SK-N-MC (cell line): ENCODE data around the gene ANKRD33B.
"Not testable (repeated sequence)": the region's sequence is repeated elsewhere in the genome, so short reads cannot be mapped to it uniquely, and the experiment has no call there.

ENCODE experiments used
- DNase-seq: peaks from one replicate; pipeline ENCODE4 v3.0.0-alpha.2; 2011; ENCODE audit warnings: low read depth, low spot score
- H3K27ac ChIP-seq: fragments of 200-600 bp; sonication (generic); 2 replicates; pipeline ENCODE4 v1.5.1; 2016; ENCODE audit warnings: mixed run types
- H3K36me3 ChIP-seq: fragments of 200-600 bp; sonication (generic); 2 replicates; pipeline ENCODE4 v1.6.1; 2017; ENCODE audit warnings: antibody characterized with exemption, low read length, mixed read lengths; ENCODE audit not compliant: insufficient read depth
- H3K4me3 ChIP-seq: fragments of 200-600 bp; sonication (generic); 2 replicates; pipeline ENCODE4 v1.5.1; 2016
- H3K9ac ChIP-seq: fragments of 200-600 bp; sonication (generic); 2 replicates; pipeline ENCODE4 v1.8.0; 2017; ENCODE audit warnings: mixed run types, mixed read lengths; ENCODE audit not compliant: insufficient read length
- H3K9me3 ChIP-seq: fragments of 200-600 bp; sonication (generic); 2 replicates; pipeline ENCODE4 v1.6.1; 2017; ENCODE audit warnings: low read depth, mild to moderate bottlenecking, antibody characterized with exemption, low read length, moderate library complexity, mixed read lengths
- EZH2 ChIP-seq: fragments of 200-600 bp; sonication (generic); IDR thresholded peaks from one replicate; pipeline ENCODE4 v1.6.1; 2017; ENCODE audit warnings: antibody characterized with exemption
- FOXP2 ChIP-seq: optimal IDR thresholded peaks from 2 replicates; pipeline ENCODE3; 2011; ENCODE audit warnings: mild to moderate bottlenecking, moderate library complexity; ENCODE audit not compliant: insufficient read depth; ENCODE audit errors: extremely low read length, control extremely low read depth
- POLR2AphosphoS5 ChIP-seq: IDR thresholded peaks from 2 replicates; pipeline ENCODE4 v1.6.1; 2012; ENCODE audit warnings: mild to moderate bottlenecking, low read depth, low read length, borderline replicate concordance

The ANKRD33B gene

DNA sequence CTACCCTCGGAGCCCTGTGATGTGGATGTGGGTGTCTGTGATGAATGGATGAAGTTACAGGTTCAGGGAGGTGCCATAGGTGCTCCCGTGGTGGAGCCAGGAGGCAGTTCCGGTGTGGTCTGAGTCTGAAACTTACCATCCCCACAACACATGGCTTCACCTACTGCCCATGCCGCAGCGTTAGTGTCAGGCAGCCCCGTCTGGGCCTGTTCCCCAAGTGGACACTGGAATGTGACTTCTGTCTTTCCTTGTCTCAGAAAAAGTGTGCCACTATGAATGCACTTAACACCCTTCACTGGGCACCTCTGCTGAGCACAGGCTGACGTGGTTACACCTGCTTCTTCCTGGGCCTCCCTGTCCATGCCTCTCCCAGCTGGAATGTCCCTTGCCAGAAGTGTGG lies 8.6 kb downstream of the ANKRD33B start:
- no peak overlapping the region for H3K27ac ChIP-seq
- DNase-seq: no peak
- H3K9me3 ChIP-seq: no peaks in the 10 kb centered on the region
- no peak overlapping the region for H3K4me3 ChIP-seq
- no peak overlapping the region for H3K9ac ChIP-seq
- H3K36me3 ChIP-seq: no peaks in the 10 kb centered on the region
- TF ChIP-seq FOXP2 (no peak), EZH2 (no peak), POLR2AphosphoS5 (no peak)

- Histone ChIP-seq H3K9me3 (no peaks in the 10 kb centered on the region), H3K4me3 (no peak overlapping the region), H3K36me3 (no peaks in the 10 kb centered on the region), H3K9ac (no peak overlapping the region), H3K27ac (no peak overlapping the region)
- TF ChIP-seq FOXP2 (no peak), EZH2 (no peak), POLR2AphosphoS5 (no peak)
- no peak for DNase-seq
These were observed 9.7 kb downstream of the ANKRD33B start for GRCh38 chr5:10573487-10574145.

DNA sequence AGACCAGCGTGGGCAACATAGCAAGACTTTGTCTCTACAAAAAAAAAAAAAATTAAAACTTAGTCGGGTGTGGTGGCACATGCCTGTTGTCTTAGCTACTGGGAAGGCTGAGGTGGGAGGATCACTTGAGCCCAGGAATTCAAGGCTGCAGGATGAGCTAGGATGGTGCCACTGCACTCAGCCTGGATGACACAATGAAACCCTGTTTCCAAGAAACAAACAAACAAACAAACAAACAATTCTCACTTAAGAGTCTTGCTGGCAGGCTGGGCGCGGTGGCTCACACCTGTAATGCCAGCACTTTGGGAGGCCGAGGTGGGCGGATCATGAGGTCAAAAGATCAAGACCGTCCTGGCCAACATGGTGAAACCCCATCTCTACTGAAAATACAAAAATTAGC lies 11.0 kb downstream of the ANKRD33B start:
- not testable (repeated sequence) for H3K36me3 ChIP-seq, DNase-seq, H3K9ac ChIP-seq, H3K27ac ChIP-seq, H3K4me3 ChIP-seq, H3K9me3 ChIP-seq

GRCh38 chr5:10576121-10576789 lies 12.4 kb downstream of the ANKRD33B start:
- Histone ChIP-seq H3K9ac (no peak overlapping the region), H3K36me3 (no peaks in the 10 kb centered on the region), H3K27ac (no peak overlapping the region), H3K4me3 (no peak overlapping the region), H3K9me3 (no peaks in the 10 kb centered on the region)
- TF ChIP-seq POLR2AphosphoS5 (no peak), FOXP2 (no peak), EZH2 (no peak)
- DNase-seq: no peak

GRCh38 chr5:10576790-10577189 lies 12.9 kb downstream of the ANKRD33B start:
- Histone ChIP-seq H3K4me3 (no peak overlapping the region), H3K36me3 (no peaks in the 10 kb centered on the region), H3K9ac (no peak overlapping the region), H3K9me3 (no peaks in the 10 kb centered on the region), H3K27ac (no peak overlapping the region)
- DNase-seq: no peak
- TF ChIP-seq FOXP2 (no peak), POLR2AphosphoS5 (no peak), EZH2 (no peak)

DNA sequence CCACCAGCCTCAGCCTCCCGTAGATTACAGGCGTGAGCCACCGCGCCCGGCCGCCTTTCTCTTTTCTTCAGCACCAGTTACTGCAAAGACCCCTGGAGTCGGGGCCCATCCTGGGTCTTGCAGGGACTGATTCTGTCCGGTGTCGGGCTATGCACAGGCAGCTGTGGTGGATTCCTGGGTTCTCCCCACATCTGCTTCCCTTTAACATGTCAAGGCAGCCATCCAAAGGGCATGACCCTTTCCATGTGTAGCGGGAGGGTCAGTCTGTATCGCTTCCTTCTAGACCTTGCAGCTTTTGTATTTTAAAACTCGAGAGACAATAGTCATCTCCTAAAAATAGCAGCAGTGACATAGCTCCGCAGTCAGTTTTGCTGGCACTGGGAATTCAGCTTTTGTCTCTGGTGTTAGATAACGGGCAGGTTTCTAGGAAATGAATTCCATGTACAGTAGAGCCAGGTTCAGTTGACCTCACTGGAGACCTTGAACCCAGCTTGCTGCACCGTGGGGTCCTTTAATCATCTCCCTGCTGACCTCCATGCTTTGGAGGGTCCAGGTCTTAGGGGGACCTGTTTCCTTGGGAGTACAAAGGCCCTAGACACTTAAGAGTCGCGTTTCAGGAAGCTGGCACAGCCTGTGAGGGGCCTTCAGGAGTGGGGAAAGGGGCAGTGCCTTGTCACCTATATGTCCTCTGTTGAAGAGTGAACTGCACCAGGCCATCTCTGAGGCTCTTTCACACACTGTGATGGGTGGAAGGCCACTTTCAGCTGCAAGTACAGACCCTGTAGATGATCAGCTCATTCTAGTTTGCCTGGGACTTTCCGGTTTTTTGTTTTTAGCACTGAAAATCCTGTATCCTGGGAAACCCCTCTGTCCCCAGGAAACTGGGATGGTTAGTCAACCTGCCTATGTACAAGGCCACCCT lies 13.8 kb downstream of the ANKRD33B start:
- DNase-seq: no peak
- H3K4me3 ChIP-seq: no peak overlapping the region

DNA sequence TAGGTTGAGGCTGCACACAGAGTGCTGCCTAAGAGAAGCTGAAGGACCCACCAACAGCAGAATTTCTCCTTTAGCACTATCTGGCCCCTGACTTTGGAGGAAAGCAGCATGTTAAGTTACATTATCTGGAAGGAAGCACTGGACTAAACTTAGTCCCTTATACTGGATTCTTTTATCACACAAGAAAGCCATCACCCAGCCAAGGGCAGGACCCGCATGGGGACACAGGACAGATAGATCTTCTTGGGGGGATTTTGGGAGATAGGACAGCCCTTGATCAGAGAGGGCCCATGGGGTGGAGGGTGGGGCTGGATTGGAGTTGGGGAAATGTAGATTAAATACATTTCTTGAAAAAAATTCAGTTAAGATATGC lies 14.4 kb downstream of the ANKRD33B start:
- Histone ChIP-seq H3K4me3 (no peak overlapping the region), H3K9ac (no peak overlapping the region), H3K36me3 (no peaks in the 10 kb centered on the region), H3K9me3 (no peaks in the 10 kb centered on the region), H3K27ac (no peak overlapping the region)
- DNase-seq: no peak
- TF ChIP-seq EZH2: no peak
- TF ChIP-seq POLR2AphosphoS5: no peak
- TF ChIP-seq FOXP2: no peak

More for the DNA sequence above, 13.8 kb downstream of the ANKRD33B start:
- H3K27ac ChIP-seq: no peak overlapping the region
- no peaks in the 10 kb centered on the region for H3K36me3 ChIP-seq
- no peaks in the 10 kb centered on the region for H3K9me3 ChIP-seq
- TF ChIP-seq POLR2AphosphoS5: no peak
- no peak for TF ChIP-seq FOXP2
- no peak for TF ChIP-seq EZH2
- H3K9ac ChIP-seq: no peak overlapping the region

DNA sequence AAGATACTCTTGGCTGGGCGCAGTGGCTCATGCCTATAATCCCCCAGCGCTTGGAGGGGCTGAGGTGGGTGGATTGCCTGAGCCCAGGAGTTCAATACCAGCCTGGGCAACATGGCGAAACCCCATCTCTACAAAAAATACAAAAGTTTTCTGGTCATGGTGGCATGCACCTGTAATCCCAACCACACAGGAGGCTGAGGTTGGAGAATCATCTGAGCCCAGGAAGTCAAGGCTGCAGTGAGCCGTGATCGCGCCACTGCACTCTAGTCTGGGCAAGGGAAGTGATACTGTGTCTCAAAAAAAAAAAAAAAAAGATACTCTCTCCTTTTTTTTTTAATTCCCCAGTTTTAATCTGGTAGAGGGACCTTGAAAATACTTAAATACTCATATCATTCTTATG lies 15.0 kb downstream of the ANKRD33B start:
- no peak for DNase-seq
- Histone ChIP-seq H3K9ac (no peak overlapping the region), H3K36me3 (no peaks in the 10 kb centered on the region), H3K4me3 (no peak overlapping the region), H3K27ac (no peak overlapping the region), H3K9me3 (no peaks in the 10 kb centered on the region)
- TF ChIP-seq POLR2AphosphoS5: no peak
- TF ChIP-seq EZH2: no peak
- no peak for TF ChIP-seq FOXP2
